Measurements from ENCODE around the gene INAFM2.

INAFM2 gene

DNA sequence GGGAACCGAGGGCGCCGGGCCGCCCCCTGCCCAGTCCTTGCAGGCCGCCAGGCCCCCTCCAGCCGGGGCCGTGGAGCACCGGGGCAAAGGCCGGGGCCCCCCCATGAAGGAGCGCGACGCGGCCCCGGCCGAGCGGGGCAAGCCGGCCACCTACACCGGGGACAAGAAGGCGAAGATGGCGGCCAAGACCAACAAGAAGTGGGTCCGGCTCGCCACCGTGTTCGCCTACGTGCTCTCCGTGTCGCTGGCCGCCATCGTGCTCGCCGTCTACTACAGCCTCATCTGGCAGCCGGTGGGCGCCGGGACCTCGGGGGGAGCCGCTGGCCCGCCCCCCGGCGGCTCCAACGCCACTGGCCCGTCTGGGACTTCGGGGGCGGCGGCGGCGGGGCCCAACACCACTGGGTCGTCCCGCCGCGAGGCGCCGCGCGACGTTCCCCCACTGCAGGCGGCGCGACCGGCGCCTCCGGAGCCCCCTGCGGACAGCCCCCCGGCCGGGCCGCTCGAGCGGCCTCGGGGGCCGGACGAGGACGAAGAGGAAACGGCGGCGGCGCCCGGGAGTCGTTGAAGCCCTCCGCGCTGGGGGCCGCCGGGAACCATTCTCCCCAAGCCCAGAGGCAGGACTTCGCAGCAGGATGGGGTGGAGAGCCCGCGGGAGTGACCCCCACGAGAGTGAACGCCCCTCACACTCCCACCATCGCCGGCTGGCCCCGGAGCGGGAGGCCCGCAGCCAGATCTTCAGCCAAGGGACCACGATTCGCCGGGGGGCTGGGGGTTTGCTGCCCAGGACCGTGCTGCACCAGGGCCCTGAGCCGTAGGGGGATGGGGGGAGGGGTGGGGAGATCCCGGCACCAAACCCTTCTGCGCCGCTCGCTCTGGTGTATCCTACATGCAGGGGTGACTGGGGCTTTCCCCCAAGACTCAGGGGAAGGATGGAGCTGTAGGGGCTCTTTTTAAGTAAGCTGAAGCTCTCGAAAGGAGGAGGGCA is 753 bp downstream of the INAFM2 start:
- Histone ChIP-seq H3K36me3 (ENCODE audit: control insufficient read depth, insufficient read depth, low read length, severe bottlenecking) (peaks cover 5% of the 10 kb centered on the region), H3K4me1 (ENCODE audit: control insufficient read depth, insufficient read depth, low read length) (peaks cover 47% of the 10 kb centered on the region), H3K9me3 (ENCODE audit: control insufficient read depth, low read length) (no peaks in the 10 kb centered on the region), H3K27me3 (replicated peaks; ENCODE audit: control insufficient read depth, insufficient read depth, low read length) (no peaks in the 10 kb centered on the region), H3K4me3 (ENCODE audit: low read length) (peak overlapping the region; percentile 83), H3K9ac (ENCODE audit: low read length) (peak overlapping the region; percentile 85)
- DNase-seq (ENCODE audit: low read depth): peak; percentile 61

DNA sequence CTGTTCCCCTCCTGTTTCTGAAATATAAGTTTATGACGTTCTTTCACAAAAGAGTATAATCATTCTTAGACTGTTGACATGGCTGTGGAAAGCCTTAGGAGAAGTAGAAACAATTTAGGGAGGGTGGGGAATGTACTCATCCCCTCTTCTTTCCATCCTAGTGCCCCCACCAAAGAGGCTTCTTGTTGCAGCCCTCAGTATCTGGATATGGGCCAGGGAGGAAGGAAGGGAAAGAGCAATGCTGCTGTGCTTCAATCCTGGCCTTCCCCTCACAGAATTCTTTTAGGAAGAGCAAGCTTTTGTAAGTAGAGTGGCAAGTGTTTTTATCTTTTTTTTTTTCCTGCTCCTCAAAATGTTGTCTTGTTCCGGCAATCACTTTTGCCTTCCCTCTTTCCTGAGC is 1.7 kb downstream of the INAFM2 start:
- Histone ChIP-seq H3K9ac (ENCODE audit: low read length) (peak overlapping the region; percentile 85), H3K27me3 (replicated peaks; ENCODE audit: control insufficient read depth, insufficient read depth, low read length) (no peaks in the 10 kb centered on the region), H3K36me3 (ENCODE audit: control insufficient read depth, insufficient read depth, low read length, severe bottlenecking) (peaks cover 5% of the 10 kb centered on the region), H3K4me1 (ENCODE audit: control insufficient read depth, insufficient read depth, low read length) (peaks cover 56% of the 10 kb centered on the region), H3K4me3 (ENCODE audit: low read length) (peak overlapping the region; percentile 83), H3K9me3 (ENCODE audit: control insufficient read depth, low read length) (no peaks in the 10 kb centered on the region)
- DNase-seq (ENCODE audit: low read depth): peak; percentile 44

DNA sequence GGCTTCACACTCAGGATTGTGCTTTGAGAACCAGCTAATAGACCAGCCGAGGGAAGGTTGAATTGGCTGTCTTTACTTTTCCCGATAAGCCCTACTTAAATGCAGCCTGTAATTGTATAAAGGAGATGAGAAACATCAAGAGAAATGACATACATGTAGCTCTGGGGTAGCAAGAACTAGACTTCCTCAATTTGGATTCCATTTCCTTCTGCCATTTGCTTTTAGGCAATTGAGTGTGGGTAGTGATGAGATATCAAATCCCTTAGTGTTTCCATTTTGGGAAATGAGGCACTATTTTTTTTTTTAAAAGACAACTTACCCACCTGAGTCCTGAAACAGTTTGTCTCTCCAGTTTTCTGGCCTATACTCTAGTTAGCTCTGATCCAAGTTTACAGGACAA is 2.2 kb downstream of the INAFM2 start:
- Histone ChIP-seq H3K4me3 (ENCODE audit: low read length) (peak overlapping the region; percentile 83), H3K9ac (ENCODE audit: low read length) (peak overlapping the region; percentile 85), H3K27me3 (replicated peaks; ENCODE audit: control insufficient read depth, insufficient read depth, low read length) (no peaks in the 10 kb centered on the region), H3K4me1 (ENCODE audit: control insufficient read depth, insufficient read depth, low read length) (peaks cover 60% of the 10 kb centered on the region), H3K9me3 (ENCODE audit: control insufficient read depth, low read length) (no peaks in the 10 kb centered on the region), H3K36me3 (ENCODE audit: control insufficient read depth, insufficient read depth, low read length, severe bottlenecking) (peaks cover 5% of the 10 kb centered on the region)
- no peak for DNase-seq (ENCODE audit: low read depth)

- Histone ChIP-seq H3K9me3 (ENCODE audit: control insufficient read depth, low read length) (no peaks in the 10 kb centered on the region), H3K36me3 (ENCODE audit: control insufficient read depth, insufficient read depth, low read length, severe bottlenecking) (peaks cover 5% of the 10 kb centered on the region), H3K4me1 (ENCODE audit: control insufficient read depth, insufficient read depth, low read length) (peaks cover 57% of the 10 kb centered on the region), H3K27me3 (replicated peaks; ENCODE audit: control insufficient read depth, insufficient read depth, low read length) (no peaks in the 10 kb centered on the region), H3K4me3 (ENCODE audit: low read length) (peak overlapping the region; percentile 17), H3K9ac (ENCODE audit: low read length) (peak overlapping the region; percentile 58)
- no peak for DNase-seq (ENCODE audit: low read depth)
Measured at GRCh38 chr15:40327457-40327856, 4.0 kb downstream of the INAFM2 start.

DNA sequence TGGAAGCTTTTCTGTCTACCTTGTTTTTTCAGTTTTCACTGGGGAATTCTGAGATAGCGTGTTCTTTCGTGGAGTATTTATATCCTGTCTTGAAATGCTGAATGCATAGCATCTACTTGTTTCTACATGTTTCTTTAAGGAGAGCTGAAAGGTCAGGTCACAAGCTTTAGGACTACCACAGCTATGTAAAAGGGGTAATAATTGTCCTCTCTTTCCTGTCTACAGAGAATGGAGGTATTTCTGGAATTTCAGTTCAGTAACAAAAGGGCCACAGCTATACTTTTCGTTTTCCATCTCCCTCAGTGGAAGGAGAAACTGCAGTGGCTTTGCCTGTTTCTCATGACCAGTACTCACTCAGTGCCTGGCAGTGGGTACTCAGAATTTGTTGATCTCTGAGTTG is 4.7 kb downstream of the INAFM2 start:
- Histone ChIP-seq H3K36me3 (ENCODE audit: control insufficient read depth, insufficient read depth, low read length, severe bottlenecking) (peaks cover 5% of the 10 kb centered on the region), H3K4me1 (ENCODE audit: control insufficient read depth, insufficient read depth, low read length) (peaks cover 51% of the 10 kb centered on the region), H3K9me3 (ENCODE audit: control insufficient read depth, low read length) (no peaks in the 10 kb centered on the region), H3K27me3 (replicated peaks; ENCODE audit: control insufficient read depth, insufficient read depth, low read length) (no peaks in the 10 kb centered on the region), H3K4me3 (ENCODE audit: low read length) (peak overlapping the region; percentile 17), H3K9ac (ENCODE audit: low read length) (peak overlapping the region; percentile 58)
- DNase-seq (ENCODE audit: low read depth): peak; percentile 58

DNA sequence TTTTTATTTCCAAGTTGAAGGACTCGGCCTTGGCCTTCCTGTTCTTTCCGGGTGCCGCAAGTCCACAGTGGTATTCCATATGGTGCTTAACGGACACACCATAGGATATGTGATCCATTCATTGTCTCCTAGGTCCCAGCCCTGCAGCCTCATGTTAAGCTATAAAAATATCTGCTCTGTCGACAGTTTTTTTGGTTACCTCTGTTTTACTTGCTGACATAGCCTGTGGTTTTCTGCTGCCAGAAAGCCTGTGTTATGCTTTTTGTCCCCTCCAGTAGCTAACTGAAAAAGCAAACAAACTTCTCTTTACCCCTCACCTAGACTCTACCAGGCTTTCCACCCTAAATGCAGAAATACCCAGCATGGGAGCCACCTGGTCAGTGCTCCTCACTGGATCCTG is 5.3 kb downstream of the INAFM2 start:
- Histone ChIP-seq H3K27me3 (replicated peaks; ENCODE audit: control insufficient read depth, insufficient read depth, low read length) (no peaks in the 10 kb centered on the region), H3K36me3 (ENCODE audit: control insufficient read depth, insufficient read depth, low read length, severe bottlenecking) (peaks cover 5% of the 10 kb centered on the region), H3K9ac (ENCODE audit: low read length) (peak overlapping the region; percentile 35), H3K4me3 (ENCODE audit: low read length) (no peak overlapping the region), H3K9me3 (ENCODE audit: control insufficient read depth, low read length) (no peaks in the 10 kb centered on the region), H3K4me1 (ENCODE audit: control insufficient read depth, insufficient read depth, low read length) (peaks cover 54% of the 10 kb centered on the region)
- DNase-seq (ENCODE audit: low read depth): no peak

- Histone ChIP-seq H3K27me3 (replicated peaks; ENCODE audit: control insufficient read depth, insufficient read depth, low read length) (no peaks in the 10 kb centered on the region), H3K4me1 (ENCODE audit: control insufficient read depth, insufficient read depth, low read length) (peaks cover 63% of the 10 kb centered on the region), H3K9ac (ENCODE audit: low read length) (no peak overlapping the region), H3K4me3 (ENCODE audit: low read length) (peak overlapping the region; percentile 14), H3K9me3 (ENCODE audit: control insufficient read depth, low read length) (no peaks in the 10 kb centered on the region), H3K36me3 (ENCODE audit: control insufficient read depth, insufficient read depth, low read length, severe bottlenecking) (peaks cover 5% of the 10 kb centered on the region)
- DNase-seq (ENCODE audit: low read depth): no peak
Measured at GRCh38 chr15:40329804-40330203, 6.3 kb downstream of the INAFM2 start.

GRCh38 chr15:40330368-40330836 is 6.9 kb downstream of the INAFM2 start:
- H3K27me3 ChIP-seq (replicated peaks; ENCODE audit: control insufficient read depth, insufficient read depth, low read length): no peaks in the 10 kb centered on the region
- peaks cover 5% of the 10 kb centered on the region for H3K36me3 ChIP-seq (ENCODE audit: control insufficient read depth, insufficient read depth, low read length, severe bottlenecking)
- peaks cover 62% of the 10 kb centered on the region for H3K4me1 ChIP-seq (ENCODE audit: control insufficient read depth, insufficient read depth, low read length)
- H3K9ac ChIP-seq (ENCODE audit: low read length): no peak overlapping the region
- no peak for DNase-seq (ENCODE audit: low read depth)
- no peaks in the 10 kb centered on the region for H3K9me3 ChIP-seq (ENCODE audit: control insufficient read depth, low read length)
- no peak overlapping the region for H3K4me3 ChIP-seq (ENCODE audit: low read length)

DNA sequence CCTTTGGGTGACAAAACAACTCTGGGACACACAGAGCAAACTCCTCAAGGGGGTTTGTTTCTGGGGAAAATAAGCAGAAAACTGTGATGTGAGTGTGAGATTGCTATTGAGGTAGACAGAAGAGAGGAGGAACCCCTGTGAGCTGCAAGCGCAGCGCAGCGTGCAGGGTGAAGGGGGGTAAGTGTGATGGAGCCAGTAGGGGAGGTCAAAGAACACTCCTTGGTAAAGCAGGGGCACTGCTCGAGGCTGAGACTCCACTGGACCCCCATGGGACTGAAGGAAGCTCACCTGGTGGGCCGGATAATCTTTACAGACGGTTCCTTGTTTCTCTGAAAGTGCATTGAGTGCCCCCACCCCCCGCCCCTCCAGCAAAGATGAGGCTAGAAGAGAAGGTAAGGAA is 7.5 kb downstream of the INAFM2 start:
- H3K4me3 ChIP-seq (ENCODE audit: low read length): no peak overlapping the region
- H3K9me3 ChIP-seq (ENCODE audit: control insufficient read depth, low read length): no peaks in the 10 kb centered on the region
- H3K9ac ChIP-seq (ENCODE audit: low read length): no peak overlapping the region
- DNase-seq (ENCODE audit: low read depth): no peak
- peaks cover 5% of the 10 kb centered on the region for H3K36me3 ChIP-seq (ENCODE audit: control insufficient read depth, insufficient read depth, low read length, severe bottlenecking)
- H3K4me1 ChIP-seq (ENCODE audit: control insufficient read depth, insufficient read depth, low read length): peaks cover 62% of the 10 kb centered on the region
- H3K27me3 ChIP-seq (replicated peaks; ENCODE audit: control insufficient read depth, insufficient read depth, low read length): no peaks in the 10 kb centered on the region

DNA sequence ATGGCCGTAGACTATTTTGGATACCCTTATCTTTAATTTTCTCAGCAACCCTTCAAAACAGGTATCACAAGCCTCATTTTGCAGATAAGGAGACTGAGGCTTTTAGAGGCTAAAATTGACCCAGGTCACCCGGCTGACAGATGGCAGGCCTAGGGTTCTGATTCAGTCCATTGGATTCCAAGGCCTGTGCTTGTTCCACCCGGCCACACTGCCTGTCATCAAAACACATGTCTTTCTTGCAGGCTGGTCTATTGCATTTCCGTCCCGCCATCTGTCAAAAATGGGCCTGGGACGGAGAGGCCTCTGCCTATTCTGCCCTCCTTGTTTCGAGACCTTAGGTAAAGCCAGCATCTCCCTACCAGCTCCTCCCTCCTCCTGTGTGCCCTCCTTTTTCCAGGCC is 8.1 kb downstream of the INAFM2 start:
- DNase-seq (ENCODE audit: low read depth): no peak
- Histone ChIP-seq H3K9ac (ENCODE audit: low read length) (no peak overlapping the region), H3K9me3 (ENCODE audit: control insufficient read depth, low read length) (no peaks in the 10 kb centered on the region), H3K36me3 (ENCODE audit: control insufficient read depth, insufficient read depth, low read length, severe bottlenecking) (peaks cover 4% of the 10 kb centered on the region), H3K4me1 (ENCODE audit: control insufficient read depth, insufficient read depth, low read length) (peaks cover 65% of the 10 kb centered on the region), H3K4me3 (ENCODE audit: low read length) (no peak overlapping the region), H3K27me3 (replicated peaks; ENCODE audit: control insufficient read depth, insufficient read depth, low read length) (no peaks in the 10 kb centered on the region)

DNA sequence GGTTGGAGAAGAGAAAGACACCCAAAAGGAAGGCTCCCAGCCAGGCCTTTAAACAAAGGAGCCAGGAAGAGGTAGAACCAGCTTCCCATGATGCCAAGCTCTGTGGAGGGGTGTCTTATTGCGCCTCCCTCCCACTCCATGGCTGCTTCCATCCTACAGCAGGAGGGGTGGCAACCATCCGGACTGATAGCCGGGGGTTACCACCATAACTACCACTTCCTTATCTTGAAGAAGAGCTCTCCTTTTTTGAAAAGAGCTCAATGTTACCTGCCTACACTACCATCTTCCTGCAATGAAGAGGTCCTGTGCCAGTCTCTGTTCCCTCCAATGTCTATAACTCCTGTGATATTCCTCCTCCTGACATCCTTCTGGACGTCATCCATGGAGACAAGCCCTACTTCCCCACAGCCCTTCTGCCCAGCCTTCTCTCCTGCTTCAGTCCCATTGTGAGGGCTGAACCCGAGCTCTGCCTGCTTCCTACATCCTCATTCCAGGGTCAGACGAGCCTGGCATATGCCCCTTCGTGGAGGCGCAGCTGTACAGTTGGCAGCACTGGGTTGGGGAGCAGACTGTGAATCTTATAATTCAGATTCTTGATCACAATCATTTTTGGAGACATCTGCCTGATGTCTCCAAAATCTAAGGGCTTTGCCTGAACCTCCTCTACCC is 8.8 kb downstream of the INAFM2 start:
- no peak for DNase-seq (ENCODE audit: low read depth)
- H3K4me1 ChIP-seq (ENCODE audit: control insufficient read depth, insufficient read depth, low read length): peaks cover 63% of the 10 kb centered on the region
- H3K9ac ChIP-seq (ENCODE audit: low read length): no peak overlapping the region
- no peaks in the 10 kb centered on the region for H3K36me3 ChIP-seq (ENCODE audit: control insufficient read depth, insufficient read depth, low read length, severe bottlenecking)
- no peak overlapping the region for H3K4me3 ChIP-seq (ENCODE audit: low read length)
- no peaks in the 10 kb centered on the region for H3K9me3 ChIP-seq (ENCODE audit: control insufficient read depth, low read length)
- no peaks in the 10 kb centered on the region for H3K27me3 ChIP-seq (replicated peaks; ENCODE audit: control insufficient read depth, insufficient read depth, low read length)
